HT-29 (cell line): Measurements from ENCODE around the gene TIMM23. TPM values are rescaled to one million over a fixed set of nuclear protein-coding genes. Genes with fewer than 3 reads are reported as not detected.
"Not testable (repeated sequence)": the region's sequence is repeated elsewhere in the genome, so short reads cannot be mapped to it uniquely, and the experiment has no call there.

Experiments
- DNase-seq: peaks from one replicate; pipeline ENCODE4 v3.0.0-alpha.2; 2015; ENCODE audit warnings: low spot score
- total RNA-seq: library from RNA; depleted of rRNA; stranded (reverse); fragments of >200 nt; shearing (Covaris generic); gene quantifications from 2 replicates; pipeline ENCODE4 v1.2.3, GENCODE V29; 2014

TIMM23 gene
- total RNA-seq, 1 experiment from 2014 or later = 89.0 TPM

- DNase-seq = peak; percentile 93
These were observed 50.9 kb downstream of the TIMM23 start for GRCh38 chr10:46022978-46023702.

DNA sequence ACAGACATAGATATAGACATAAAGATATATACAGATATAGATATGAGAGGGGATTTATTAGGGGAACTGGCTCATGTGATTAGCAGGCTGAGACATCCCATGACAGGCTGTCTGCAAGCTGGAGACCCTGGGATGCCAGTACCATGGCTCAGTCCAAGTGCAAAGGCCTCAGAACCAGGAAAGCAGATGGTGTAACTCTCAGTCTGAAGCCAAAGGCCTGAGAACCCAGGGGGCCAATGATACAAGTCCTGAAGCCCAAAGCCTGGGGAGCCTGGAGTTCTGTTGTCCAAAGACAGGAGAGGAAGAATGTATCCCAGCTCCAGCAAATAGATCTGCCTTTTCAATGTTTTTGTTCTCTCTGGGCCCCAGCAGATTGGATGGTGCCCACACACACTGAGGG, 52.7 kb downstream of the TIMM23 start:
- DNase-seq = no peak

GRCh38 chr10:46025406-46025805, 53.1 kb downstream of the TIMM23 start:
- DNase-seq = no peak

DNA sequence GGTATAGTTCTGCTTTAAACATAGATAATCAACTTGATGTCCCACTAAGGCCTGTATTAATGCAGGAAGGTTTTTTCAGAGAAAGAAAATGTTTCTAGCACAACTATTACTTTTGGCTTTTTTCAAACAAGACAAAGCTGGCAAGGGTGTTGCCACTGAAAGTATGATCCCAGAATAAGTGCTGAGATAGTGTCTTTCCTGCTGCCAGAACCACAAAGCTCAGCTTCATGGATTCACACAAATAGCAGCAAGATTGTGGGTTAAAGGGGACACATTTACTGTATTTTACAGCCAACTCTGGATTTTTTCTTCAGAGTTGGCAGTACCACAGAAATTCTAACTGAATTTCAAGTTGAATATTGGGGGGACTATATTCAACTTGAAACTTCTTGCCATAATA, 53.8 kb downstream of the TIMM23 start:
- no peak for DNase-seq

DNA sequence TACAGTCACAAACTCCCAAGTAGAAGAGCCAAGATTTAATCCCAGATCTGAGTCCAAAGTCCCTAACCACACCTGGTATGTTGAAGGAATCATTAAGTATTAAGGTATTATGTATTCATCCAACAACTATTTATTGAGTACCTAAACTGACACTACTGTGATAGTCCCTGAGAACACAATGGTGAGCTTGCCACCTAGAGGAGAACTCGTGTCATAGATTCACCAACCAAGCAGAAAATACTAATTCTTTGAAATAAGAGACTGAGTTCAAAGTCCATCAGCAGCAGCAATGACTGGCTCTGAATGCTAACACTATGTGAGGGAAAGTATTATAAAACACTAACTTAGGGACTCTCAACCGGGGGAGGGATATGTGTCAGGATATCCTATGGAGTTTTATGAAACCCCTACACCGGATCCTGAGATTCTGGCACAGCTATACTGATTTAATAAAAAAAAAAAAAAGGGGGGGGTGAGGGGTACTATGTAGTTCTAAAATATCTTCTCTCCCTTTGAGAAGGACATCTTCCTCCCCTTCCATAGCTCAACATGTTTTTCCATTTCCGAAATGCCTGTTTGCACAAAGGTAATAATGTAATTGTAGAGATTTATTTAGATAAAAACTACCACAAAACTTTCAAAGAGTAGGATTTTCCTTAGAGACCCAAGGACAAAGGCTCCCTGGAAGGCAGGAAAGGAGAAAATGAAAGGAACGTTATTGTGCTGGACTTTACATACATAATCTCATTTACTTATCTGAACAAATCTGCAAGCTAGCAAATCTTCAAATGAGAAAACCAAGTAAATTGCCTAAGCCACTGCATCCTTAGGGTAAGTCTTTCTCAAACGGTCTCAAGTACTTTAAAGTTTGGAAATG, 56.5 kb downstream of the TIMM23 start:
- DNase-seq = peak; percentile 84

- DNase-seq = no peak
These were observed 57.3 kb downstream of the TIMM23 start for GRCh38 chr10:46029461-46030030.

DNA sequence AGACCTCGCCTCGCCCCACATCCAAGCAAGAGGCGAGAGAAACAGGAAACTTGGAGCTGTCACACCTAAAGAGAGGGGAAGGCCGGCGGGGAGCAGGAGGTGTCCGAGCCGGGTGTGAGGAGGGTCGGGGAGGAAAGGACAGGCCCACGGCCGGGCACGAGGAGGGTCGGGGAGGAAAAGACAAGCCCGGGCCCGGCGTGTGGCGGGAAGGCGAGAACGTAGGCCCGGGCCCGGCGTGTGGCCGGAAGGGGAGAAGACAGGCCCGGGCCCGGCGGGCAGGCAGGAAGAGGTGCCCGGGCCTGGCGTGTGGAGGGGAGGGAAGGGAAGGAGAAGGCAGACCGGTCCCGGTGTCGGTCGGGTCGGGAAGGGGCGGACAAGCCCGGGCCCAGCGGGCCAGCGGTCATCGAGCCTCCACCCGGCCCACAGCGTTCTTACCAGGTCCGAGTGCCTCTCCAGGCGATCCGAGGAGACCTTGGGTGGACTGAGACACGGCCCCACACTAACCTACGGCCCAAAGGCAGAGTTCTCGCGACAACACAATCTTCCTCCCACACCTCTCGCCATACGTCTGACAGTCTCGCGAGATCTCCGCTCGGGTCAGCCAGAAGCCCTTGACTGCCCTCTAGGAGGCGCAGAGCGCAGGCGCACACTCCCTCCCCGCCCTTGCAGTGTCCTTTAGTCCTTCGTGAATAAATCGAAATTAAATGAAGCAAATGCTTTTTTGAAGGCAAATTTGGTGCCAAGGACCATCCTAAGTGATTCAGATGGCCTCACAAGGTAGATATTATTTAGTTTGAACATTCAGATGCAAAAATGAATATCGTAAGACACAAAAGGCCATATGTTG, 58.0 kb downstream of the TIMM23 start, which contains the start of gene NCOA4:
Gene NCOA4, minus strand, starts transcription at position 533 of the 847 bp plus-strand sequence. CDS start 13,943 bp downstream, outside the sequence.
- DNase-seq = peak; percentile 98

GRCh38 chr10:46031648-46032532, 59.6 kb downstream of the TIMM23 start:
- no peak for DNase-seq

- peak; percentile 38 for DNase-seq
These were observed 61.3 kb downstream of the TIMM23 start for GRCh38 chr10:46033602-46034011.

DNA sequence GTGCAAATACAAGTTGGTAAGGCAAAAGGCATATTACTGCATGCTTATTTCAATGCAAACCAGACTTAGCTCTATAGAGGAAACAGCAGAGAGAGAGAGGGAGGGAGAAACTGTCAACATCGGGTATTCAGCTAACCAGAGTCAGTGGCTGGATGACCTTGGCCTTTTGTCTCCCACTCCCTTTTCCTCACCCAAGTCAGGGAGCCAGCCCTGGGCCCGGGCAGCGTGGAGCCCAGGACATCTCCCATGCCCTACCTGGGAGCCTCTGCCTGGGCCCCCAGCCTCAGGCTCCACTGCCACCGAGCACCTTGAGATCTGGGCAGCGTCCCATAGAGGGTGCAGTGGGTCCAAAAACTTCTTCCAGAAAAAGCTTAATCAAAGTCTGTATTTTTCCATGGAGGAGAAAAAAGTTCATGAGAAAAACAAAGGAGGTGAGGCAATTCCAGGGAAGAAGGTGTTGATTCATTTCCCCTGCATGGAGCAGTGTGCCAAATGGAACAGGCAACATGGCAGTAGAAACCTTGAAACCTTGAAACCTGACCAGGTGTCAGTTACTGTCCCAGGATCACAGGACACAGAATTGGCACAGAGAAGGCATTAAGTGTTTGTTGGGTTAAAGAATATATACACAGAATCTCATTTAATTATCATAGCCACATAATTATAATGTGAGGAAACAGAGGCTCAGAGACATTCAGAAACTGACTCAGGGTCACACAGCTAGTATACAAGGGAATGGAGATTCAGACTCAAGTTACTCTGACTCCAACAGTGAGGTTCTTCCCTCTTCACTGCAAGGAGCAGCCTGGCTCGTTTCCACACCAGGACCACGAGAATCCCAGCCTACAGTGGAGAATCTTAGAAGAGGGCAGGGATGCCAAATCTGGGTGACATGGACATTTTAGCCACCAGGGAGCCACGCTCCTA, 63.9 kb downstream of the TIMM23 start:
- no peak for DNase-seq

GRCh38 chr10:46037107-46037825, 65.0 kb downstream of the TIMM23 start:
- no peak for DNase-seq

DNA sequence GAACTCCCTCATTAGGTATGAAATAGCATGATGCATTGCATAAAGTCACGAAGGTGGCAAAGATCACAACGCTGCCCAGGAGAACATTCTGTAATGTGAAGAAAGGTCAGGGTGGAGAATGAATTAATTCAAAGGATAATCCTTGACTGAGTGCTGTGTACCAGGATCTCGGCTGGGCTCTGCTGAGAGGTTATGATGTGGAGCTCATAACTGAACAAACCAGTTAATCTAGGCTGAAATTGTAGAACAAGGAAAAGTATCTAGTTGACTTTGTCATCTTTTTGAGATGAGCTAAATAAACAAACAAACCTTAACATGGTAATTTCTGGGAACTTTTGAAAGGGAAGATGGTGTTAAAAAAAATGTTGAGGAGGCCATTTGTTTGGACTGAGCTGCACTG, 67.7 kb downstream of the TIMM23 start:
- no peak for DNase-seq

DNA sequence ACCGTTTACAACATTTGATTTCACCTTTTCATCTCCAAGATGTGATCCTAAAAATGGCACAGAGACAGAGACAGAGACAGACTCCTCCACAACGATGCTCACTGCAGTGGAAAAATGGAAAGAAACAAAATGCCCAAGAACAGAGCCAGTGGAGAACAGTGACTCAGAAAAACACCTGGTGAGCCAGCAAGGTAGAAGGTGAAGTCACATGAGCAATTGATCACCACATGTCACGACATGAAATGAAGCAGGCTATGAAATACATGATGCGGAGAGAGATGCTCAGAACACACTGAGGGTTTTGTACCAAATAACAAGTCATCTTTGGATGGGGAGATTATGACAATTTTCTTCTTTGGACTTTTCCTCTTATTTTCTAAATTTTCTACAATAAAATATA, 70.2 kb downstream of the TIMM23 start:
- DNase-seq = no peak

- peak; percentile 21 for DNase-seq
These were observed 74.0 kb downstream of the TIMM23 start, which contains the start of gene MSMB for GRCh38 chr10:46046261-46046660. Gene MSMB (minus strand): TSS chr10:46046269. CDS start chr10:46046237, 32 bp downstream.

- no peak for DNase-seq
These were observed 75.9 kb downstream of the TIMM23 start for GRCh38 chr10:46048152-46048551.

- not testable (repeated sequence) for DNase-seq
These were observed 77.2 kb downstream of the TIMM23 start for GRCh38 chr10:46049497-46049831.

- no peak for DNase-seq
These were observed 78.8 kb downstream of the TIMM23 start for GRCh38 chr10:46050941-46051623.
